Neutrophil (primary cell): ENCODE measurements around the gene KRT8.
"Not testable (repeated sequence)": the region's sequence is repeated elsewhere in the genome, so short reads cannot be mapped to it uniquely, and the experiment has no call there.

Experiments
- H3K27ac ChIP-seq: fragments of 200-600 bp; sonication (generic); 2 replicates; pipeline ENCODE4 v1.5.1; 2016; ENCODE audit warnings: mild to moderate bottlenecking, moderate library complexity
- H3K27me3 ChIP-seq: fragments of 200-600 bp; sonication (generic); 2 replicates; pipeline ENCODE4 v1.6.0; 2016; ENCODE audit warnings: mild to moderate bottlenecking
- H3K36me3 ChIP-seq: fragments of 200-600 bp; sonication (generic); 2 replicates; pipeline ENCODE4 v1.5.1; 2017
- H3K4me1 ChIP-seq, 2 experiments: fragments of 200-600 bp in 1 of 2; sonication (generic) in 1 of 2; 1 replicate in 1 of 2; 2 replicates in 1 of 2; pipeline versions ENCODE4 v1.5.1 to v1.6.1; 2013 to 2016; ENCODE audit warnings: low read depth in 1 of 2, low read length in 1 of 2, mild to moderate bottlenecking in 1 of 2, moderate library complexity in 1 of 2; ENCODE audit not compliant: control insufficient read depth in 1 of 2, insufficient read depth in 1 of 2
- H3K4me3 ChIP-seq, 2 experiments: fragments of 200-600 bp in 1 of 2; sonication (generic) in 1 of 2; 1 replicate in 1 of 2; 2 replicates in 1 of 2; pipeline ENCODE4 v1.5.1; 2013 to 2016; ENCODE audit warnings: low read depth in 1 of 2, low read length in 1 of 2, mild to moderate bottlenecking in 1 of 2, moderate library complexity in 1 of 2
- H3K9me3 ChIP-seq: fragments of 200-600 bp; sonication (generic); 2 replicates; pipeline ENCODE4 v1.5.1; 2016
- TF ChIP-seq, protein P1 (sequence below): fragments of 200-600 bp; sonication (generic); IDR thresholded peaks from 2 replicates; pipeline ENCODE4 v1.5.1; 2016; ENCODE audit warnings: antibody characterized with exemption

The KRT8 gene

DNA sequence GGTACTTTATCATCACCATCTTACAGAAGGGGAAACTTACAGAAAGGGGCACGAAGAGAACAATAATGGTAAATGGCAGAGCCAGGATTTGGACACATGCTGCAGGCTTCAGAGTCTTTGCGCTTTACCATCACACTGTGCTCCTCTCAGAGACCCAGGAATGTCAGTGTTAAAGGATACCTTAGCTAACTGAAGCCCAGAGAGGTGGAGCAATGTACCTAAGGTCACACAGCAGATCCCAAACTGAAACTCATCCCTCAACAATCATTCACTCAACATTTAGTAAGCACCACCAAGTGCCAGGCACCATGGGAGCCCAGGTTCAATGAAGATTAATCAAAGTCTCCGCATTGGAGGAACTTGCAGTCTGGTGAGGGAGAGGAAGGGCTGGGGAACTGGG lies 48.1 kb downstream of the KRT8 start:
- no peak overlapping the region for H3K27ac ChIP-seq
- peaks cover 13% of the 10 kb centered on the region for H3K27me3 ChIP-seq
- no peak overlapping the region for H3K4me3 ChIP-seq
- no peaks in the 10 kb centered on the region for H3K9me3 ChIP-seq
- TF ChIP-seq, protein P1, sequence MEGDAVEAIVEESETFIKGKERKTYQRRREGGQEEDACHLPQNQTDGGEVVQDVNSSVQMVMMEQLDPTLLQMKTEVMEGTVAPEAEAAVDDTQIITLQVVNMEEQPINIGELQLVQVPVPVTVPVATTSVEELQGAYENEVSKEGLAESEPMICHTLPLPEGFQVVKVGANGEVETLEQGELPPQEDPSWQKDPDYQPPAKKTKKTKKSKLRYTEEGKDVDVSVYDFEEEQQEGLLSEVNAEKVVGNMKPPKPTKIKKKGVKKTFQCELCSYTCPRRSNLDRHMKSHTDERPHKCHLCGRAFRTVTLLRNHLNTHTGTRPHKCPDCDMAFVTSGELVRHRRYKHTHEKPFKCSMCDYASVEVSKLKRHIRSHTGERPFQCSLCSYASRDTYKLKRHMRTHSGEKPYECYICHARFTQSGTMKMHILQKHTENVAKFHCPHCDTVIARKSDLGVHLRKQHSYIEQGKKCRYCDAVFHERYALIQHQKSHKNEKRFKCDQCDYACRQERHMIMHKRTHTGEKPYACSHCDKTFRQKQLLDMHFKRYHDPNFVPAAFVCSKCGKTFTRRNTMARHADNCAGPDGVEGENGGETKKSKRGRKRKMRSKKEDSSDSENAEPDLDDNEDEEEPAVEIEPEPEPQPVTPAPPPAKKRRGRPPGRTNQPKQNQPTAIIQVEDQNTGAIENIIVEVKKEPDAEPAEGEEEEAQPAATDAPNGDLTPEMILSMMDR = no peak
- no peaks in the 10 kb centered on the region for H3K4me1 ChIP-seq
- no peaks in the 10 kb centered on the region for H3K36me3 ChIP-seq

DNA sequence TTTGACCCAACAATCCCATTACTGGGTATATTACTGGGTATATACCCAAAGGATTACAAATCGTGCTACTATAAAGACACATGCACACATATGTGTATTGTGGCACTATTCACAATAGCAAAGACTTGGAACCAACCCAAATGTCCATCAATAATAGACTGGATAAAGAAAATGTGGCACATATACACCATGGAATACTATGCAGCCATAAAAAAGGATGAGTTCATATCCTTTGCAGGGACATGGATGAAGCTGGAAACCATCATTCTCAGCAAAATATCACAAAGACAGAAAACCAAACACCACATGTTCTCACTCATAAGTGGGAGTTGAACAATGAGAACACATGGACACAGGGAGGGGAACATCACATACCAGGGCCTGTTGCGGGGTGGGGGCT lies 48.8 kb downstream of the KRT8 start:
- not testable (repeated sequence) for H3K4me1 ChIP-seq, H3K4me3 ChIP-seq, H3K36me3 ChIP-seq, H3K9me3 ChIP-seq, H3K27ac ChIP-seq
- H3K27me3 ChIP-seq = peaks cover 13% of the 10 kb centered on the region

DNA sequence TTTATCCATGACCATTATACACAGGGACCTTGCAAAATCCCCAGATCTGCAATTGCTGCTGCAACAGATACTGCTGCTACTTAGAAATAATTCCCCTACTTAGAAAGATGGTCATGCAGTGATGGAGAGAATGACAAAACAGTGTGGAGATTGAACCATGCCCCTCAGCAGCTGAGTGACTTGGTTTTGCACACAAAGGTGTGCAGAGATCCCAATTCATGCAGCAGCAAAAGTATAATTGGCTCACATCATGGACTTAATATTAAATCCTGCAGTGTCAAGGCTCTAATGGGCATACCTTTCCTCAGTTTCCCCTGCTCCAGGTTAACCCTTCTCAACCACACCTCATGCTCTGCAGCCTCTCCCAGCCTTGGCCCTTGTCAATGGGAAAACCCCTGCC lies 53.1 kb downstream of the KRT8 start:
- no peak overlapping the region for H3K27ac ChIP-seq
- H3K36me3 ChIP-seq = no peaks in the 10 kb centered on the region
- no peak overlapping the region for H3K4me3 ChIP-seq
- no peaks in the 10 kb centered on the region for H3K9me3 ChIP-seq
- H3K4me1 ChIP-seq = no peaks in the 10 kb centered on the region
- TF ChIP-seq, protein P1 = no peak
- peaks cover 13% of the 10 kb centered on the region for H3K27me3 ChIP-seq

DNA sequence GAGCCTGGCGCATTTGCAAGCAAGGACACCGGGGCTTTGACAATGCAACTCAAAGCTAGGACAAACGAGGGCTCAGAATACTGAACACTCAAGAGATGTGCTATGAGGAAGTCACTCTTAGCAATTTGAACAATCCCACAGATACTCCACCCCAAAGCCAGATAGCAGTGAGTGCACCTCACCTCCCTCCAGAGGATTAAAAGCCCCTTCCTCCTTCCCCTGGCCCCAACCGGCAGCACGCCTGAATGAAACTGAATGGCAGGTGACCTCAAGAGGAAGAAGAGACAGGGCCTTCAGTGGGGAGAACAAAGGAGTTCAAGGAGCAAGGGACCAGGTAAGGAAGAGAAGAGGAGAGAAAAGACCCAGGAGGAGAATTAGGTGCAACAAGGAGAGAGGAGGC lies 54.2 kb downstream of the KRT8 start:
- Histone ChIP-seq H3K4me3 (no peak overlapping the region), H3K4me1 (no peaks in the 10 kb centered on the region), H3K9me3 (no peaks in the 10 kb centered on the region), H3K36me3 (no peaks in the 10 kb centered on the region), H3K27me3 (peaks cover 13% of the 10 kb centered on the region), H3K27ac (no peak overlapping the region)
- TF ChIP-seq, protein P1 = no peak

DNA sequence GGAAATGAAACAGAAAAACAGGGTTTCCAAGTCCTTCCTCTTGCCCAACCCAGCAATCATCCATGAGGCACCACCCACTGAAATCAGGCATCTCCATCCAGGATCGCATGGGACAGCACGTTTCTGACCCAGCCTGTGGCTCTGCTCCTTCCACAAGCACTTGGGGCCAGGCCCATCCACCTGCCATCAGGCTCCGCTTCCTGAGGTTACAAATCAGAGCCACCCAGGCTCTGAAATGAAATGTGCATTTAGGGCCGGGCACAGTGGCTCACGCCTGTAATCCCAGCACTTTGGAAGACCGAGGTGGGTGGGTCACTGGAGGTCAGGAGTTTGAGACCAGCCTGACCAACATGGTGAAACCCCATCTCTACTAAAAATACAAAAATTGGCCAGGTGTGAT lies 55.4 kb downstream of the KRT8 start:
- Histone ChIP-seq H3K27ac (no peak overlapping the region), H3K4me3 (no peak overlapping the region), H3K27me3 (peaks cover 13% of the 10 kb centered on the region), H3K36me3 (no peaks in the 10 kb centered on the region), H3K4me1 (no peaks in the 10 kb centered on the region), H3K9me3 (no peaks in the 10 kb centered on the region)
- TF ChIP-seq, protein P1 = no peak

DNA sequence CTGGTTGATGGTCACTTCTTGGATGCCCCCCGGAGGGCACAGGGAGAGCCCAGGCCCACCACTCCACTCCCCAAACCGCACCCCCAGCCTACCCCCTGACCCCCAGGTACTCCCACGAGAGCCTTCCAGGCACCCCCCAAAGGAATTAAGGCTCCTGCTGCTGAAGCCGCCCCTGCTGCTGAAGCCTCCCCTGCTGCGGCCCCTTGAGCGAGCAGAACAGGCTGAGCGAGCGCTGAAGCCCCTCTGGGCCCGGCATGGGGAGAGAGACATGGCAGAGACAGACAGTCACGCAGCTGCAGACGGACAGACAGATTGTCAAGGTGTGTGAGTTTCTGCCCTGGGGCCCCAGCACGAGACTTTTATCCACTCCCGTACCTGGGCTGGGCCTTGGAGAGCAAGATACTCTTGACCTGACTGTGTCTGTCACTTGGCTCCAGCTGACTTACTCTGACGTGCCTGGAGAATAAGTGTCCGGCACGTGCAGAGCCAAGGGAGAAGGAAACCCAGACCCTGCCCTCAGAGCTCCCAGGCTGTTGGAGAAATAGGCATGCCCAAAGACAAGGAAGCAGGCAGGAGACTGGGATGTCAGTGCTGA lies 56.1 kb downstream of the KRT8 start, which contains the start of gene KRT78:
KRT78 (minus strand) TSS at position 334 of the 595 bp plus-strand sequence; CDS start at position 270, 64 bp downstream.
- Histone ChIP-seq H3K27me3 (peaks cover 9% of the 10 kb centered on the region), H3K4me3 (no peak within 1 kb of the TSS), H3K4me1 (no peaks in the 10 kb centered on the region), H3K36me3 (no peaks in the 10 kb centered on the region), H3K9me3 (no peaks in the 10 kb centered on the region), H3K27ac (no peak within 1 kb of the TSS)
- TF ChIP-seq, protein P1 = no peak
